Left lung (tissue), 10 donors: ENCODE data around the gene AMN. TPM values are rescaled to one million over a fixed set of nuclear protein-coding genes. Genes with fewer than 3 reads are reported as not detected.

Experiments used
- ATAC-seq: fragments of 200-7000 bp; cut with Tn5 transposase; one replicate; pipeline ENCODE4 v1.9.1; 2020; ENCODE audit warnings: moderate library complexity
- DNase-seq, 4 donors: peaks; one replicate each; pipeline ENCODE4 v3.0.0-alpha.2; 2013 to 2020
- H3K27ac ChIP-seq, 2 donors: fragments of 200-600 bp; sonication (generic) in 1 of 2; one replicate each; pipeline versions ENCODE4 v1.5.0 to v1.8.0; 2020 to 2021
- H3K27me3 ChIP-seq, 2 donors: fragments of 200-600 bp; sonication (generic) in 1 of 2; one replicate each; pipeline versions ENCODE4 v1.5.0 to v1.8.0; 2020 to 2021
- H3K36me3 ChIP-seq, 2 donors: fragments of 200-600 bp; sonication (generic) in 1 of 2; one replicate each; pipeline versions ENCODE4 v1.5.0 to v1.8.0; 2020 to 2021
- H3K4me1 ChIP-seq, 2 donors: fragments of 200-600 bp; one replicate each; pipeline ENCODE4 v1.8.0; 2021
- H3K4me3 ChIP-seq, 2 donors: fragments of 200-600 bp; sonication (generic) in 1 of 2; one replicate each; pipeline versions ENCODE4 v1.5.0 to v1.8.0; 2020 to 2021; ENCODE audit warnings: mild to moderate bottlenecking in 1 of 2
- H3K9me3 ChIP-seq, 2 donors: fragments of 200-600 bp; sonication (generic) in 1 of 2; one replicate each; pipeline versions ENCODE4 v1.5.0 to v1.8.0; 2020 to 2021
- intact Hi-C, 2 donors: fragments of 100-400 bp; cut with DNase I; formaldehyde crosslinking; loops; one replicate each; pipeline versions ENCODE4 v1.11.2 to v1.14.2; 2022
- polyA plus RNA-seq, 6 donors: library from polyadenylated mRNA; unstranded; fragments of 120-200 nt; gene quantifications; one replicate each; pipeline ENCODE4 v1.2.1, GENCODE V29; 2013; ENCODE audit not compliant: insufficient read length in 6 of 6
- total RNA-seq, 2 donors: library from RNA; stranded (reverse); fragmentation: NEBNext Ultra II Directional; extraction: Animal tissue kit (Norgen Biotek cat#: 25700); gene quantifications; one replicate each; pipeline ENCODE4 v1.2.1, GENCODE V29; 2021
- TF ChIP-seq, protein P1 (sequence below), 2 donors: fragments of 200-600 bp; sonication (generic) in 1 of 2; IDR thresholded peaks; one replicate each; pipeline versions ENCODE4 v1.5.0 to v1.8.0; 2021; ENCODE audit warnings: antibody characterized with exemption in 2 of 2
- donor health status: DM: no; HTN: yes; CAD: no.
- donor health status: DM: no; HTN: no; CAD: no.

AMN gene
- total and polyA plus RNA-seq, 8 donors = 0.30 to 23.2 (median 1.1) TPM

DNA sequence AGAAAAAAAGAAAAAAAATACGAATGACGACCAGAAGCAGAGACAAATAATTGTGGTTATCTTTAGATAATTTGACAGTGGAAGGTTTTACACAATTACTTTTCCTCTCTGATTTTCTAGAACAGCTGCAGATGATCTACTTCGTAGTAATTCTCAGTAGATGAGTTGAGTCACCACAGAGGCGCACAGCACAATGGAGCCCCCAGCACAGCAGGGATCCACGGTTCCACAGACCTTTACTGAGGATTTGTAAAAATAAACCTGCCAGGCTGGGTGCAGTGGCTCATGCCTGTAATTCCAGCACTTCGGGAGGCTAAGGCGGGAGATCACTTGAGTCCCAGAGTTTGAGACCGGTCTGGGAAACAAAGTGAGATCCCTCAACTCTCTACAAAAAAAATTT, 29.3 kb downstream of the AMN start:
- Histone ChIP-seq H3K4me3 (no peak overlapping the region), H3K9me3 (no peaks in the 10 kb centered on the region), H3K27me3 (no peaks in the 10 kb centered on the region), H3K36me3 (peaks cover 0 to 92% of the 10 kb centered on the region in 2 donors), H3K27ac (no peak overlapping the region), H3K4me1 (peaks cover 0 to 4% of the 10 kb centered on the region in 2 donors)
- ATAC-seq (no peak), DNase-seq (no peak)
- intact Hi-C loops = no loop called here
- TF ChIP-seq, protein P1, sequence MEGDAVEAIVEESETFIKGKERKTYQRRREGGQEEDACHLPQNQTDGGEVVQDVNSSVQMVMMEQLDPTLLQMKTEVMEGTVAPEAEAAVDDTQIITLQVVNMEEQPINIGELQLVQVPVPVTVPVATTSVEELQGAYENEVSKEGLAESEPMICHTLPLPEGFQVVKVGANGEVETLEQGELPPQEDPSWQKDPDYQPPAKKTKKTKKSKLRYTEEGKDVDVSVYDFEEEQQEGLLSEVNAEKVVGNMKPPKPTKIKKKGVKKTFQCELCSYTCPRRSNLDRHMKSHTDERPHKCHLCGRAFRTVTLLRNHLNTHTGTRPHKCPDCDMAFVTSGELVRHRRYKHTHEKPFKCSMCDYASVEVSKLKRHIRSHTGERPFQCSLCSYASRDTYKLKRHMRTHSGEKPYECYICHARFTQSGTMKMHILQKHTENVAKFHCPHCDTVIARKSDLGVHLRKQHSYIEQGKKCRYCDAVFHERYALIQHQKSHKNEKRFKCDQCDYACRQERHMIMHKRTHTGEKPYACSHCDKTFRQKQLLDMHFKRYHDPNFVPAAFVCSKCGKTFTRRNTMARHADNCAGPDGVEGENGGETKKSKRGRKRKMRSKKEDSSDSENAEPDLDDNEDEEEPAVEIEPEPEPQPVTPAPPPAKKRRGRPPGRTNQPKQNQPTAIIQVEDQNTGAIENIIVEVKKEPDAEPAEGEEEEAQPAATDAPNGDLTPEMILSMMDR (IDR thresholded peaks at IDR 0.05) = no peak

DNA sequence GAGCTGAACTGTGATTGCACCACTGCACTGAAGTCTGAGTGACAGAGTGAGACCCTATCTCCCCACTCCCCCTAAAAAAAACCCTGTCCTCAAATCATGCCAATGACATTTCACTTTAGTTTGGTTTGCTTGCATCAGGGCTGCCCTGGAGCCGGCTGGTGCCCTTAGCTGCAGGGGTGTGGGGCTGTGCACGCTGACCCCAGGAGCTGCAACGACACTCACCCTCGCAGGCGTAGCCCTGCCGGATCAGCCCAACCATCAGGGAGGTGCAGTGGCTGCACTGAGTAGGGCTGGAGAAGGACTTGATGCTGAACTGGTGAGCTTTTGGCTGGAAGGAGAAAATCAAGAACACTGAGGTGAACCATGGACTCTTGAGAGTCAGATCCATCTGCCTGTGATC, 29.8 kb downstream of the AMN start:
- intact Hi-C loops = no loop called here

DNA sequence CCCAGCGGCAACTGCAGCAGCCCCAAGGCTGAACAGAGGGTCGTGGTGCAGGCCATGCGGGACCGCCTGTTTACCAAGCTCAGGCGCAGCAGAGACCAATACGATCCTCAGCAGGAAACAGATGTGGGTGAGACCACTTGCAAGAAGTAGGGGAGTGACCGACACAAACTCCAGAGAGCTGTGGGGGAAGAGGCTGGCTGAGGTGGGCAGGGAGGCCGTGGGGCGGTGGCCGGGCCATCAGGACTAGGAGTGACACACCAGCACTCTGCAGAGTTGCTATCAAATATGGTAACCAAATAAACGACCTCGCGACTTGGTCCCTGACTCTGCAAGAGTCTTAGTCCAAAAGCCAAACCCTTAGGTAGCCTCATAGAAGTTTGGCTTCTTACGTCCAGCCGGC, 30.6 kb downstream of the AMN start:
- intact Hi-C loops = no loop called here
- ATAC-seq = no peak
- H3K9me3 ChIP-seq = no peaks in the 10 kb centered on the region
- H3K27ac ChIP-seq = no peak overlapping the region
- DNase-seq = peak in 1 of 4 donors; percentile 54
- no peaks in the 10 kb centered on the region for H3K27me3 ChIP-seq
- H3K4me3 ChIP-seq = no peak overlapping the region
- TF ChIP-seq, protein P1 (IDR thresholded peaks at IDR 0.05) = no peak
- peaks cover 0 to 4% of the 10 kb centered on the region in 2 donors for H3K4me1 ChIP-seq
- H3K36me3 ChIP-seq = peaks cover 0 to 94% of the 10 kb centered on the region in 2 donors

More for the DNA sequence above, 29.8 kb downstream of the AMN start:
- Histone ChIP-seq H3K9me3 (no peaks in the 10 kb centered on the region), H3K36me3 (peaks cover 0 to 92% of the 10 kb centered on the region in 2 donors), H3K4me1 (peaks cover 0 to 4% of the 10 kb centered on the region in 2 donors), H3K4me3 (no peak overlapping the region), H3K27me3 (no peaks in the 10 kb centered on the region), H3K27ac (no peak overlapping the region)
- DNase-seq (peak in 1 of 4 donors; percentile 65), ATAC-seq (no peak)
- TF ChIP-seq, protein P1 (IDR thresholded peaks at IDR 0.05) = no peak

DNA sequence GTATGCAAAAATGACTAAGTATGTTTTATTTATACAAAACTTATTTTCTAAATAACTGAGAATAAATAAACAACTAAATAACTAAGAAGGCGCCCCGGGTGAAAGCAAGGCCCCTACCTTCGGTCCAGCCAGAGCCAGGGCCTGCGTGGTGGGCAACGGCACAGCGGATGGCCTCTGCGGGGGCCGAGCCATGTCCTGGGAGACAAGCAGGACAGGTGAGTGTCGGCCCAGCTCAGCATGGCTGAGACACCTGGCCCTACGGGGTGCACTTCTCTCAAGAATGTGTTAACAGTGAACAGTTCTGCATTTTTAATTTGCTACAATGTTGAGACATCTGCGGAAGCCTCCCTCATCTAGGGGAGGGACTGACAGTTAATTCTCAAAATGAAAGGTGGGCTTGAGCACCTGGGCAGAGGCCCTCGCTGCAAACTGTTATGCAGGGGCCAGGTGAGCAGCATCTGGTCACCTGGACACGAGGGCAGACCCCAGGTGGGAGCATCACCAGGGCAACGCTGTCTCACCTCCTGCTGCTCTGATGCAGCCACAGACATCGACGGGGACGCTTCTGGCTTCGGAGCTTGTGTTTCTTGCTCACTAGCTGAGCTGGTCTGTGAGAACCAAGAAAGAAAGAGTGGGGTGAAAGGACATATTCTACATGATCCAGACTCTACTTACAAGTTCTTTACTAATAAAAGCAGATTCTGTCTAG, 31.8 kb downstream of the AMN start:
- Histone ChIP-seq H3K4me1 (no peaks in the 10 kb centered on the region), H3K9me3 (no peaks in the 10 kb centered on the region), H3K27ac (no peak overlapping the region), H3K4me3 (no peak overlapping the region), H3K36me3 (peaks cover 0 to 99% of the 10 kb centered on the region in 2 donors), H3K27me3 (no peaks in the 10 kb centered on the region)
- TF ChIP-seq, protein P1 (IDR thresholded peaks at IDR 0.05) = no peak
- intact Hi-C loops = no loop called here
- ATAC-seq (no peak), DNase-seq (no peak)

DNA sequence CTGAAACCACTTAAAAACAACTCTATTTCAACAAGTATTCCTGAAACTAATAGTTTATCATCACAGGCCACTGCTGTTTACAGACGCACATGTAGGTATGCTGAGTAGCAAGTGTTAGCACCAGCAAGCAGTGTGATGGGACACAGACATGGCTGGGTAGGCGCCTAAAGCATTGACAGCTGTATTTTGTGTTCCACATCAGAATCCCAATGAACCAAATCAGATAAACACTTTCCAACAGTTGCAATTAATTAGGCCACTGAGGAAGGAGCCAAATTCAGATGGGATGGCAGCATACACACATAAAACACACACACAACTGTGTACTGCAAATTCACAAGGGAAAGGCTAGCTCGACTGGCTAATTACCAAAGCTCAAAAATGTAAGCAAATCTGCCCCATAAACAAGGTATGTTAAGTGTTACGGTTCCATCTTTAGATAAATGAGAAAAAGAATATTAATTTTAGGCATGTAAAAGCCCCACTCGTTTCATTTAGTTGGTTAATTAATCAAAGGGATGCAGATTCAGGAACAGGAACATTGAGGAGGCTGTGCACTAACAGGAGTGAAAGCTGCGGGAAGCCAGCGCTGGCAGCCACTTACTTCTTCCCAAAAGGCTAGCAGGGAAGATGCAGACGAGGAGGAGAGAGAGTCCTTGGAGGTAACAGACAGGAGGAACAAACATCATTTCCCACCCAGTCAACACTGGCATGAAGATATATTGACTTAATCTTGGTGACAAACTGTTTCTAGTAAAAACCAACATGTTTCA, 33.4 kb downstream of the AMN start:
- TF ChIP-seq, protein P1 (IDR thresholded peaks at IDR 0.05) = no peak
- ATAC-seq (no peak), DNase-seq (no peak)
- Histone ChIP-seq H3K4me3 (no peak overlapping the region), H3K36me3 (peaks cover 0 to 99% of the 10 kb centered on the region in 2 donors), H3K4me1 (no peaks in the 10 kb centered on the region), H3K27me3 (no peaks in the 10 kb centered on the region), H3K9me3 (no peaks in the 10 kb centered on the region), H3K27ac (no peak overlapping the region)
- intact Hi-C loops = no loop called here
